HG02981 (cell line): ENCODE data around the gene PMPCB.

Experiments used
- ATAC-seq: cut with Tn5 transposase; IDR thresholded peaks from one replicate; pipeline ENCODE4 v1.9.1; 2021; ENCODE audit warnings: mild to moderate bottlenecking, moderate library complexity; ENCODE audit not compliant: unreplicated experiment

Gene PMPCB

GRCh38 chr7:103325744-103326143 is 28.5 kb downstream of the PMPCB start:
- ATAC-seq = no peak

- ATAC-seq = no peak
Measured at GRCh38 chr7:103336761-103337160, 39.5 kb downstream of the PMPCB start.

- ATAC-seq = no peak
Measured at GRCh38 chr7:103338864-103339263, 41.6 kb downstream of the PMPCB start.

GRCh38 chr7:103341466-103341865 is 44.2 kb downstream of the PMPCB start:
- no peak for ATAC-seq

GRCh38 chr7:103343332-103343731 is 46.1 kb downstream of the PMPCB start:
- ATAC-seq = no peak

GRCh38 chr7:103343758-103344452 is 46.7 kb downstream of the PMPCB start:
- peak; percentile 8 for ATAC-seq

- ATAC-seq = peak; percentile 75
Measured at GRCh38 chr7:103344453-103345149, 47.4 kb downstream of the PMPCB start, which contains the start of gene DNAJC2. Gene DNAJC2 (minus strand): TSS chr7:103344767. CDS start chr7:103344622, 145 bp downstream.

- ATAC-seq = no peak
Measured at GRCh38 chr7:103346396-103346795, 49.2 kb downstream of the PMPCB start.

GRCh38 chr7:103347507-103348267 is 50.5 kb downstream of the PMPCB start, which contains the start of gene PSMC2:
Gene PSMC2 (plus strand): TSS chr7:103347643. CDS start chr7:103347712, 69 bp downstream.
- ATAC-seq = peak; percentile 72

GRCh38 chr7:103348452-103348851 is 51.2 kb downstream of the PMPCB start:
- no peak for ATAC-seq

GRCh38 chr7:103348959-103349358 is 51.7 kb downstream of the PMPCB start:
- no peak for ATAC-seq

- no peak for ATAC-seq
Measured at GRCh38 chr7:103349805-103350204, 52.6 kb downstream of the PMPCB start.
